ENCODE measurements around the gene SPATA33.

- TF ChIP-seq CTBP1 (IDR thresholded peaks at IDR 0.05; ENCODE audit: borderline replicate concordance) (no peak), SP1 (IDR thresholded peaks at IDR 0.05) (no peak), BHLHE40 (IDR thresholded peaks at IDR 0.05; ENCODE audit: borderline replicate concordance) (no peak)
Observed at GRCh38 chr16:89709716-89710432, 52.2 kb downstream of the SPATA33 start.

All from HEK293T (cell line).